ENCODE data around the gene TYW5. TPM values are rescaled to one million over a fixed set of nuclear protein-coding genes. Genes with fewer than 3 reads are reported as not detected.
A peak's percentile ranks its signal among the peaks of the same experiment; 100 is the strongest.

Gene TYW5, protein sequence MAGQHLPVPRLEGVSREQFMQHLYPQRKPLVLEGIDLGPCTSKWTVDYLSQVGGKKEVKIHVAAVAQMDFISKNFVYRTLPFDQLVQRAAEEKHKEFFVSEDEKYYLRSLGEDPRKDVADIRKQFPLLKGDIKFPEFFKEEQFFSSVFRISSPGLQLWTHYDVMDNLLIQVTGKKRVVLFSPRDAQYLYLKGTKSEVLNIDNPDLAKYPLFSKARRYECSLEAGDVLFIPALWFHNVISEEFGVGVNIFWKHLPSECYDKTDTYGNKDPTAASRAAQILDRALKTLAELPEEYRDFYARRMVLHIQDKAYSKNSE
- 2.6 TPM for polyA plus RNA-seq (2012; ENCODE audit: insufficient read length, low read depth)

DNA sequence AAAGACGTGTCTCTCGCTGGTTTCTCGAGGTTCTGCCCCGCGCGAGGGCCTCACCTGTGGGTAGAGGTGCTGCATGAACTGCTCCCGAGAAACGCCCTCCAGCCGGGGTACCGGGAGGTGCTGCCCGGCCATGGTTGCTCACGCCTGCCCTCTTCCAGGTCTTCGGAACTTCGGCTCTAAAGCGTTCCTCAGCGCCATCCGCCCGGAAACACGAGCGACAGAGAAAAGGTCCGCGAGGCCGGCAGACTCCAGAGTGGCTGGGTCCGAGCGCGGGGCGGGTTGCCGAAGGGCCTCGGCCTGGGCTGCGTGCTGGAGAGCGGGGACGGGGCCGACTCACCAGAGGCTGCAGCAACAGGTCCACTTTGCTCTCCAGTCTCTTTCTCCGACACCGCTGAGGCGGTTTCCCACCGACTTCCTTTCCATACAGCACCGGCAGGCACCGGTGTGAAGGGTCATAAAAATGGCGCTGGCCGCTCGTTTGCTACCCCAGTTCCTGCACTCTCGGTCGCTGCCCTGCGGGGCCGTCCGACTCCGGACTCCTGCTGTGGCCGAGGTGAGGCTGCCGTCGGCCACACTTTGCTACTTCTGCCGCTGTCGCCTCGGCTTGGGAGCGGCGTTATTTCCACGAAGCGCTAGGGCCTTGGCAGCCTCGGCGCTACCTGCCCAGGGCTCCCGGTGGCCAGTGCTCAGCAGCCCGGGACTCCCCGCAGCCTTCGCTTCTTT, at the start of gene TYW5, which contains the start of gene MAIP1:
TYW5 (minus strand) TSS at position 153 of the 723 bp plus-strand sequence; CDS start at position 132, 21 bp downstream.
MAIP1 (plus strand) TSS at position 244 of the 723 bp plus-strand sequence; CDS start at position 461, 217 bp downstream.
- TF ChIP-seq FOXP2 (optimal IDR thresholded peaks at IDR 0.05; ENCODE audit: borderline replicate concordance, extremely low read depth, extremely low read length, insufficient read depth), result no peak
- TF ChIP-seq POLR2AphosphoS5 (IDR thresholded peaks at IDR 0.05; ENCODE audit: low read depth, low read length), result peak; percentile 93
- peak; percentile 89 for TF ChIP-seq TAF1 (IDR thresholded peaks at IDR 0.05; ENCODE audit: borderline replicate concordance, insufficient read depth, low read length)
- no peak for TF ChIP-seq SIN3A (IDR thresholded peaks at IDR 0.05; ENCODE audit: borderline replicate concordance, insufficient read depth, low read length)
- TF ChIP-seq, protein P1, sequence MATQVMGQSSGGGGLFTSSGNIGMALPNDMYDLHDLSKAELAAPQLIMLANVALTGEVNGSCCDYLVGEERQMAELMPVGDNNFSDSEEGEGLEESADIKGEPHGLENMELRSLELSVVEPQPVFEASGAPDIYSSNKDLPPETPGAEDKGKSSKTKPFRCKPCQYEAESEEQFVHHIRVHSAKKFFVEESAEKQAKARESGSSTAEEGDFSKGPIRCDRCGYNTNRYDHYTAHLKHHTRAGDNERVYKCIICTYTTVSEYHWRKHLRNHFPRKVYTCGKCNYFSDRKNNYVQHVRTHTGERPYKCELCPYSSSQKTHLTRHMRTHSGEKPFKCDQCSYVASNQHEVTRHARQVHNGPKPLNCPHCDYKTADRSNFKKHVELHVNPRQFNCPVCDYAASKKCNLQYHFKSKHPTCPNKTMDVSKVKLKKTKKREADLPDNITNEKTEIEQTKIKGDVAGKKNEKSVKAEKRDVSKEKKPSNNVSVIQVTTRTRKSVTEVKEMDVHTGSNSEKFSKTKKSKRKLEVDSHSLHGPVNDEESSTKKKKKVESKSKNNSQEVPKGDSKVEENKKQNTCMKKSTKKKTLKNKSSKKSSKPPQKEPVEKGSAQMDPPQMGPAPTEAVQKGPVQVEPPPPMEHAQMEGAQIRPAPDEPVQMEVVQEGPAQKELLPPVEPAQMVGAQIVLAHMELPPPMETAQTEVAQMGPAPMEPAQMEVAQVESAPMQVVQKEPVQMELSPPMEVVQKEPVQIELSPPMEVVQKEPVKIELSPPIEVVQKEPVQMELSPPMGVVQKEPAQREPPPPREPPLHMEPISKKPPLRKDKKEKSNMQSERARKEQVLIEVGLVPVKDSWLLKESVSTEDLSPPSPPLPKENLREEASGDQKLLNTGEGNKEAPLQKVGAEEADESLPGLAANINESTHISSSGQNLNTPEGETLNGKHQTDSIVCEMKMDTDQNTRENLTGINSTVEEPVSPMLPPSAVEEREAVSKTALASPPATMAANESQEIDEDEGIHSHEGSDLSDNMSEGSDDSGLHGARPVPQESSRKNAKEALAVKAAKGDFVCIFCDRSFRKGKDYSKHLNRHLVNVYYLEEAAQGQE (IDR thresholded peaks at IDR 0.05; ENCODE audit: insufficient read depth in 1 of 2, low read depth in 2 of 2, low read length in 2 of 2), result no peak

DNA sequence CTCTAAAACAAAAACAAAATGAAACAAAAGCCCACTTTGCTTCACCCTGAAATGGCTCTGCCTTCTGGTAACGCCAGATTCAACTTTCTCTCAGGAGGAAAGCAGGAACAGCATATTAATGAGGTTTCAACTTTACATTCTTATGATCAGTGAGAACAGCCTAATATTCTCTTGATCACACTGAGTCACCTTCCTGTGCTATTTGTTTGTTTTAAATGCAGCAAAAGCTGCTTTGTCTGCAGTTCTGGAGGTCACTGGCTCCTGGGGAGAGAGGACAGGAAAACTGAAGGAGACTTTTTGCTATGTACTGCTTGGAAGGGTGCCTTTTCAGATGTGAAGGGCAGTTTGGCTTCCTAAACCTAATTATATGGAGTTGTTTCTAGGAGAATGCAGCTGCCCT, 48.2 kb upstream of the TYW5 start:
- TF ChIP-seq FOXP2 (optimal IDR thresholded peaks at IDR 0.05; ENCODE audit: borderline replicate concordance, extremely low read depth, extremely low read length, insufficient read depth), result no peak
- no peak for TF ChIP-seq POLR2AphosphoS5 (IDR thresholded peaks at IDR 0.05; ENCODE audit: low read depth, low read length)
- TF ChIP-seq, protein P1 (IDR thresholded peaks at IDR 0.05; ENCODE audit: insufficient read depth in 1 of 2, low read depth in 2 of 2, low read length in 2 of 2), result no peak
- no peak for TF ChIP-seq TAF1 (IDR thresholded peaks at IDR 0.05; ENCODE audit: borderline replicate concordance, insufficient read depth, low read length)
- no peak for TF ChIP-seq SIN3A (IDR thresholded peaks at IDR 0.05; ENCODE audit: borderline replicate concordance, insufficient read depth, low read length)

DNA sequence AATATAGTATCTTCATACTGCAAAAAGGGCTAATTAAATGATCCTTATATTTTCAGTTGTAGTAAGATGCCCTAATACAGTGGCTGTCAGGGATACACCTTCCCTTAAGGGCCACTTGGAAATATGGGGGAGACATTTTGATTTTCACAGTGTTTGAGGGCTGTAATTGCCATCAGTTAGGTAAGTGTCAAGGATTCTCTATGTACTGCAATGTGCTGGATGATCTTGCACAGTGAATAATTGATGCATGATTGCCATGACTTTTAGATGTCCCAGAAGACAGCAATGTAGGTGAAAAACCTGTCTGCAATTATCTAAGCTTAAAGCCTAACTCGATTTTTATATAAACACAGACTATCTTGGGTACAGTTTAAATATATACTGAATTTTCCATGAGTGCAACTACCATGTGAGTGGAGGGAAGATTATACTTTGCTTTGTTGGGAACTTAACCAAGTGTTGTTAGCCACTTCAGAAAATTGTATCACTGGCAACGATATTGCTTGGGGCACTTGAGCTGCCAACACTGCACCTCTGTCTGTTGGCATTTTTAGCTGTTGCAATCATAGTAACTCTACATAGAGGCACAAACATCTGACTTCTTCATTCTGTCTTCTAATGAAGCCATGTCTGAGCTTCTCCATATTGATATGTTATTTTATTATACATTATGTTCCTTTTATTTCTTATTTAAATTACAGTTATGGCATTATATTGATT, 45.3 kb upstream of the TYW5 start:
- TF ChIP-seq SIN3A (IDR thresholded peaks at IDR 0.05; ENCODE audit: borderline replicate concordance, insufficient read depth, low read length) (no peak), TAF1 (IDR thresholded peaks at IDR 0.05; ENCODE audit: borderline replicate concordance, insufficient read depth, low read length) (no peak), POLR2AphosphoS5 (IDR thresholded peaks at IDR 0.05; ENCODE audit: low read depth, low read length) (no peak), FOXP2 (optimal IDR thresholded peaks at IDR 0.05; ENCODE audit: borderline replicate concordance, extremely low read depth, extremely low read length, insufficient read depth) (no peak)
- TF ChIP-seq, protein P1 (IDR thresholded peaks at IDR 0.05; ENCODE audit: insufficient read depth in 1 of 2, low read depth in 2 of 2, low read length in 2 of 2), result no peak

DNA sequence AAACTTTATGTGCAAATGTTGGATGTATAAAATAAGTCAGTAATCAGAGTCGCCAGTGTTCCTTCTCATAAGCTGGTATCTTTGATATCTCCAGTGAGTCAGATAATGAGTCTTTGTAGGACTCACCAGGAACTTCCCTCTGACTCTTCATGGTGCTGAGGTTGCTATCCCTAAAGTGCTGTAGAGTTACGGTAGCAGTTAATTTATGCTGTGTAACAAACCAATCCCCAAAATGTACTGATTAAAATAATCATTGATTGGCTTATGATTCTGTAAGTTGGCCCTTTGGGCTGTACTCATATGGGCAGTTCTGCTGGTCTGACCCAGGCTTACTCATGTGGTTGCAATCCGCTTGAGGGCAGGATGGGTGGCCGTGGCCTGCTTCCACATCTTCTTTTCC, 43.9 kb upstream of the TYW5 start:
- no peak for TF ChIP-seq FOXP2 (optimal IDR thresholded peaks at IDR 0.05; ENCODE audit: borderline replicate concordance, extremely low read depth, extremely low read length, insufficient read depth)
- TF ChIP-seq, protein P1 (IDR thresholded peaks at IDR 0.05; ENCODE audit: insufficient read depth in 1 of 2, low read depth in 2 of 2, low read length in 2 of 2), result no peak
- no peak for TF ChIP-seq POLR2AphosphoS5 (IDR thresholded peaks at IDR 0.05; ENCODE audit: low read depth, low read length)
- no peak for TF ChIP-seq TAF1 (IDR thresholded peaks at IDR 0.05; ENCODE audit: borderline replicate concordance, insufficient read depth, low read length)
- no peak for TF ChIP-seq SIN3A (IDR thresholded peaks at IDR 0.05; ENCODE audit: borderline replicate concordance, insufficient read depth, low read length)
